H9 (cell line): Measurements from ENCODE around the gene APOB. TPM values are rescaled to one million over a fixed set of nuclear protein-coding genes. Genes with fewer than 3 reads are reported as not detected.

Experiments
- DNase-seq: peaks from one replicate; pipeline ENCODE4 v3.0.0-alpha.2; 2017
- H2AFZ ChIP-seq: one replicate; pipeline ENCODE4 v1.6.1; 2013; ENCODE audit warnings: mild to moderate bottlenecking, low read length, control low read depth, moderate library complexity
- H2AK5ac ChIP-seq: 2 replicates; pipeline ENCODE4 v1.6.1; 2013; ENCODE audit warnings: low read length, control low read depth, mixed read lengths; ENCODE audit not compliant: insufficient read length
- H2BK120ac ChIP-seq: one replicate; pipeline ENCODE4 v1.6.1; 2013; ENCODE audit warnings: low read depth, mild to moderate bottlenecking, low read length, control low read depth, inconsistent platforms; ENCODE audit not compliant: poor library complexity, severe bottlenecking
- H2BK12ac ChIP-seq: 2 replicates; pipeline ENCODE4 v1.6.1; 2013; ENCODE audit warnings: low read length, control low read depth, mixed read lengths, low read depth; ENCODE audit not compliant: insufficient read length
- H2BK15ac ChIP-seq: 2 replicates; pipeline ENCODE4 v1.6.1; 2013; ENCODE audit warnings: low read depth, low read length, control low read depth
- H2BK20ac ChIP-seq: one replicate; pipeline ENCODE4 v1.6.1; 2013; ENCODE audit warnings: low read depth, mild to moderate bottlenecking, low read length, control low read depth, inconsistent platforms; ENCODE audit not compliant: poor library complexity, severe bottlenecking
- H2BK5ac ChIP-seq: 2 replicates; pipeline ENCODE4 v1.6.1; 2013; ENCODE audit warnings: low read length, control low read depth, mixed read lengths; ENCODE audit not compliant: insufficient read length
- H3K14ac ChIP-seq: 2 replicates; pipeline ENCODE4 v1.6.1; 2013; ENCODE audit warnings: low read length, control low read depth; ENCODE audit not compliant: insufficient read depth
- H3K18ac ChIP-seq: 2 replicates; pipeline ENCODE4 v1.6.1; 2013; ENCODE audit warnings: low read depth, mild to moderate bottlenecking, mixed read lengths, low read length, control low read depth; ENCODE audit not compliant: insufficient read length
- H3K23ac ChIP-seq: 2 replicates; pipeline ENCODE4 v1.6.1; 2013; ENCODE audit warnings: low read length, control low read depth, mixed read lengths, low read depth; ENCODE audit not compliant: insufficient read length
- H3K23me2 ChIP-seq: 2 replicates; pipeline ENCODE4 v1.6.1; 2013; ENCODE audit warnings: low read depth, mild to moderate bottlenecking, mixed read lengths, low read length, control low read depth; ENCODE audit not compliant: insufficient read length, poor library complexity, severe bottlenecking
- H3K27ac ChIP-seq: 2 replicates; pipeline ENCODE4 v1.5.1; 2013; ENCODE audit warnings: low read length, control low read depth, mixed read lengths, low read depth; ENCODE audit not compliant: insufficient read length
- H3K27me3 ChIP-seq: 2 replicates; pipeline ENCODE4 v1.6.1; 2013; ENCODE audit warnings: low read length, control low read depth, inconsistent platforms; ENCODE audit not compliant: insufficient read depth
- H3K4ac ChIP-seq: 2 replicates; pipeline ENCODE4 v1.6.1; 2013; ENCODE audit warnings: low read depth, mild to moderate bottlenecking, control low read depth, inconsistent platforms, low read length, moderate library complexity
- H3K4me1 ChIP-seq: 2 replicates; pipeline ENCODE4 v1.6.1; 2013; ENCODE audit warnings: low read length, control low read depth, inconsistent platforms; ENCODE audit not compliant: insufficient read depth
- H3K4me2 ChIP-seq: 2 replicates; pipeline ENCODE4 v1.6.1; 2013; ENCODE audit warnings: low read length, control low read depth, mixed read lengths; ENCODE audit not compliant: insufficient read length, insufficient read depth
- H3K56ac ChIP-seq: 2 replicates; pipeline ENCODE4 v1.6.1; 2013; ENCODE audit warnings: low read depth, mild to moderate bottlenecking, mixed read lengths, low read length, control low read depth; ENCODE audit not compliant: insufficient read length
- H3K79me1 ChIP-seq: 2 replicates; pipeline ENCODE4 v1.6.1; 2013; ENCODE audit warnings: low read depth, mild to moderate bottlenecking, moderate library complexity, low read length, control low read depth, inconsistent platforms; ENCODE audit not compliant: insufficient read depth, poor library complexity, severe bottlenecking
- H3K79me2 ChIP-seq: 2 replicates; pipeline ENCODE4 v1.6.1; 2013; ENCODE audit warnings: low read length, control low read depth, inconsistent platforms; ENCODE audit not compliant: insufficient read depth
- H3K9ac ChIP-seq: 2 replicates; pipeline ENCODE4 v1.6.1; 2013; ENCODE audit warnings: low read length, control low read depth, mixed read lengths; ENCODE audit not compliant: insufficient read length; ENCODE audit errors: extremely low read depth
- H3K9me3 ChIP-seq: one replicate; pipeline ENCODE4 v1.6.1; 2013; ENCODE audit warnings: low read depth, low read length, inconsistent platforms; ENCODE audit not compliant: control insufficient read depth
- H3T11ph ChIP-seq: one replicate; pipeline ENCODE4 v1.6.1; 2013; ENCODE audit warnings: mild to moderate bottlenecking, low read length, control low read depth, inconsistent platforms
- H4K20me1 ChIP-seq: one replicate; pipeline ENCODE4 v1.6.1; 2013; ENCODE audit not compliant: control insufficient read depth, insufficient read length, insufficient read depth
- H4K5ac ChIP-seq: 2 replicates; pipeline ENCODE4 v1.6.1; 2013; ENCODE audit warnings: low read depth, mild to moderate bottlenecking, mixed read lengths, low read length, control low read depth; ENCODE audit not compliant: insufficient read length
- H4K8ac ChIP-seq: replicated peaks from 2 replicates; pipeline ENCODE4 v1.6.1; 2013; ENCODE audit warnings: low read length, control low read depth, mixed read lengths, low read depth; ENCODE audit not compliant: insufficient read length
- H4K91ac ChIP-seq: 2 replicates; pipeline ENCODE4 v1.6.1; 2013; ENCODE audit warnings: low read depth, mild to moderate bottlenecking, moderate library complexity, mixed read lengths, low read length, control low read depth; ENCODE audit not compliant: insufficient read length
- H3K27ac Mint-ChIP-seq, 3 experiments: 2 replicates in 2 of 3; 3 replicates in 1 of 3; pipeline ENCODE4 v1.8.0; 2020 to 2021; ENCODE audit warnings: mixed read lengths in 3 of 3, mild to moderate bottlenecking in 1 of 3, moderate library complexity in 1 of 3
- H3K27me3 Mint-ChIP-seq: 2 replicates; pipeline ENCODE4 v1.8.0; 2021; ENCODE audit warnings: low read depth, mild to moderate bottlenecking, moderate library complexity, mixed read lengths
- H3K36me3 Mint-ChIP-seq, 3 experiments: 2 replicates in 2 of 3; 3 replicates in 1 of 3; pipeline ENCODE4 v1.8.0; 2020 to 2021; ENCODE audit warnings: low read depth in 3 of 3, mixed read lengths in 3 of 3; ENCODE audit not compliant: insufficient read depth in 1 of 3
- H3K4me1 Mint-ChIP-seq, 2 experiments: 2 replicates each; pipeline ENCODE4 v1.8.0; 2020; ENCODE audit warnings: mixed read lengths in 2 of 2
- H3K4me3 Mint-ChIP-seq, 2 experiments: 2 replicates in 1 of 2; 3 replicates in 1 of 2; pipeline ENCODE4 v1.8.0; 2020 to 2021; ENCODE audit warnings: mild to moderate bottlenecking in 2 of 2, mixed read lengths in 2 of 2, moderate library complexity in 1 of 2
- H3K9me3 Mint-ChIP-seq, 2 experiments: 2 replicates in 1 of 2; 3 replicates in 1 of 2; pipeline ENCODE4 v1.8.0; 2020; ENCODE audit warnings: mild to moderate bottlenecking in 2 of 2, mixed read lengths in 2 of 2, moderate library complexity in 1 of 2
- WGBS: extraction: QIAGEN DNeasy Blood & Tissue Kit; methylation state at CpG from one replicate; pipeline ENCODE4 v1.1.7; 2013; ENCODE audit warnings: missing lambda C conversion rate, low lambda C conversion rate, mixed read lengths; ENCODE audit not compliant: insufficient read length; ENCODE audit errors: extremely low coverage; 5-methylcytosine and 5-hydroxymethylcytosine counted together
- total RNA-seq: library from RNA; stranded (reverse); gene quantifications from 2 replicates; pipeline ENCODE4 v1.2.1, GENCODE V29; 2021
- TF ChIP-seq, protein P1 (sequence below): fragments of 200-600 bp; sonication (generic); conservative IDR thresholded peaks from 3 replicates; pipeline ENCODE4 v1.8.0; 2021; ENCODE audit warnings: antibody characterized with exemption, mild to moderate bottlenecking

Gene APOB
- total RNA-seq, 1 experiment from 2014 or later = 0.26 TPM

DNA sequence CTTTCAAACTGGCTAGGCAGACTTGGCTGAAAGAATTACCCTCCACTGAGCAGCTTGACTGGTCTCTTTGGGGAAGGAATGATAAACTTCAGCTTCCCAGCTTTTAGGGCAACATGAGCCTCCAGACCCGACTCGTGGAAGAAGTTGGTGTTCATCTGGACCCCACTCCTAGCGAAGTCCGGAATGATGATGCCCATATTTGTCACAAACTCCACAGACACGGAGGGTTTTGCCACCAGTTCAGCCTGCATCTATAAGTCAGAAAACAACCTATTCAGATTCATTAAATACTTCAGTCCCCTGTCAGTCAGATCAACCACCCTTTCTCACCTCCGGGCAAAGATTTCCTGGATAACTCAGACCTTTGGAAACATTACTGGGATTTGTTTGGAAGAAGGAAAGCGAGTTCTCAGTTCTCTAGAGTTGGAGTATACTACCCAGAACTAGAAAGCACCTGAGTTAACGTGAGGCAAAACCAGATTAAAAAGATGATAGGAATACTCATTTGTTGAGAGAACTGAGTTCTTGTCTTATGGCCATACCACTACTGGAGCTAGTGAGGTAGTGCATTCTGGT, 21.0 kb downstream of the APOB start:
- H3K9me3 Mint-ChIP-seq = no peaks in the 10 kb centered on the region
- DNase-seq = no peak
- Histone ChIP-seq H3K23me2 (no peaks in the 10 kb centered on the region), H3K14ac (no peak overlapping the region), H2BK20ac (no peak overlapping the region), H3T11ph (no peak overlapping the region), H2BK120ac (no peak overlapping the region), H2BK15ac (no peak overlapping the region), H4K5ac (no peak overlapping the region), H3K27me3 (no peaks in the 10 kb centered on the region), H3K18ac (no peak overlapping the region), H4K8ac (no peak overlapping the region), H2AFZ (no peak overlapping the region), H3K9me3 (no peaks in the 10 kb centered on the region), H4K20me1 (no peaks in the 10 kb centered on the region), H3K23ac (no peak overlapping the region), H2BK5ac (no peak overlapping the region), H3K79me1 (no peaks in the 10 kb centered on the region), H2BK12ac (no peak overlapping the region), H3K27ac (no peak overlapping the region), H3K56ac (no peak overlapping the region), H3K4me2 (no peak overlapping the region), H3K79me2 (no peaks in the 10 kb centered on the region), H4K91ac (no peak overlapping the region), H3K9ac (no peak overlapping the region), H2AK5ac (no peak overlapping the region), H3K4me1 (no peaks in the 10 kb centered on the region), H3K4ac (no peak overlapping the region)
- H3K27me3 Mint-ChIP-seq = peaks cover 4% of the 10 kb centered on the region; the same call in 1 of the 2 replicates
- no peaks in the 10 kb centered on the region; a peak in 1 of 7 replicates for H3K36me3 Mint-ChIP-seq
- H3K4me3 Mint-ChIP-seq = no peak overlapping the region
- H3K4me1 Mint-ChIP-seq = no peaks in the 10 kb centered on the region
- no CpG with 5 or more reads among the region's 8 CpGs for WGBS
- TF ChIP-seq, protein P1, sequence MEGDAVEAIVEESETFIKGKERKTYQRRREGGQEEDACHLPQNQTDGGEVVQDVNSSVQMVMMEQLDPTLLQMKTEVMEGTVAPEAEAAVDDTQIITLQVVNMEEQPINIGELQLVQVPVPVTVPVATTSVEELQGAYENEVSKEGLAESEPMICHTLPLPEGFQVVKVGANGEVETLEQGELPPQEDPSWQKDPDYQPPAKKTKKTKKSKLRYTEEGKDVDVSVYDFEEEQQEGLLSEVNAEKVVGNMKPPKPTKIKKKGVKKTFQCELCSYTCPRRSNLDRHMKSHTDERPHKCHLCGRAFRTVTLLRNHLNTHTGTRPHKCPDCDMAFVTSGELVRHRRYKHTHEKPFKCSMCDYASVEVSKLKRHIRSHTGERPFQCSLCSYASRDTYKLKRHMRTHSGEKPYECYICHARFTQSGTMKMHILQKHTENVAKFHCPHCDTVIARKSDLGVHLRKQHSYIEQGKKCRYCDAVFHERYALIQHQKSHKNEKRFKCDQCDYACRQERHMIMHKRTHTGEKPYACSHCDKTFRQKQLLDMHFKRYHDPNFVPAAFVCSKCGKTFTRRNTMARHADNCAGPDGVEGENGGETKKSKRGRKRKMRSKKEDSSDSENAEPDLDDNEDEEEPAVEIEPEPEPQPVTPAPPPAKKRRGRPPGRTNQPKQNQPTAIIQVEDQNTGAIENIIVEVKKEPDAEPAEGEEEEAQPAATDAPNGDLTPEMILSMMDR = no peak
- H3K27ac Mint-ChIP-seq = no peak overlapping the region
